Measurements from ENCODE around the gene NOTCH3. TPM values are rescaled to one million over a fixed set of nuclear protein-coding genes. Genes with fewer than 3 reads are reported as not detected.
A peak's percentile ranks its signal among the peaks of the same experiment; 100 is the strongest.

Gene NOTCH3
- total RNA-seq, 1 donor from 2014 or later: 67.9 TPM

DNA sequence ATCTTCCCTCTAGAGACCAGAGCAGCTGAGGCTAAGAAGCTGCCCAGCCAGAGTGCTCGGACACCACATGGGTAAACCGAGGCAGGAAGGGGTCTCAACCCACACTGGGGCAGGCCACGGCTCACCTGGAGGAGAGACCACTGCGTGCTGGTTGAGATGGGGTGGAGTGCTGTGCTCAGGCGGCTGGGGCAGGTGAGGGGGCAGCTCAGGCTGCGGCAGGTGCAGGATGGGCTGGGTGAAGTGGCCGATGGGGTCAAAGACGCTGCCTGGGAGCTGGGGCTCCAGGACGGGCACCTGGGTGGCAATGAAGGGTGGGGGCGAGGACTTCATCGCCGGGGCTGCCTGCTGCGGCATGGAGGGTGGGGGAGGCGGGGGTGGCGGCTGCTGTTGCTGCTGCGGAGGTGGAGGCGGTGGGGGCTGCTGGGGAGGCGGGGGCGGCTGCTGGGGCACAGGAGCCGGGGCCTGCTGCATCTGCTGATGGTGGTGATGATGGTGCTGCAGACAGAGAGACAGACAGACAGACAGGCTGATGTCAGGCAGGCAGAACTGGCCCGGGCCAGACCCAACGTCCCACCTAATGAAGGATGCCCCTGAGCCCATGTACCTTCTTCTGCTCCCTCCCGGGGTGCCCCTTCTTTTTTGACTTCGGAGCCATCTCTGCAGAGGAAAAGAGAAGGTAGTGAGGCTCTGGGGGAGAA, 43.5 kb upstream of the NOTCH3 start:
- peaks cover 92% of the 10 kb centered on the region for H3K36me3 ChIP-seq
- intact Hi-C loops (cut with DNase I): no loop called here
- no peak for DNase-seq
- ATAC-seq: no peak
- no peak overlapping the region for H3K4me3 ChIP-seq
- TF ChIP-seq, protein P1, sequence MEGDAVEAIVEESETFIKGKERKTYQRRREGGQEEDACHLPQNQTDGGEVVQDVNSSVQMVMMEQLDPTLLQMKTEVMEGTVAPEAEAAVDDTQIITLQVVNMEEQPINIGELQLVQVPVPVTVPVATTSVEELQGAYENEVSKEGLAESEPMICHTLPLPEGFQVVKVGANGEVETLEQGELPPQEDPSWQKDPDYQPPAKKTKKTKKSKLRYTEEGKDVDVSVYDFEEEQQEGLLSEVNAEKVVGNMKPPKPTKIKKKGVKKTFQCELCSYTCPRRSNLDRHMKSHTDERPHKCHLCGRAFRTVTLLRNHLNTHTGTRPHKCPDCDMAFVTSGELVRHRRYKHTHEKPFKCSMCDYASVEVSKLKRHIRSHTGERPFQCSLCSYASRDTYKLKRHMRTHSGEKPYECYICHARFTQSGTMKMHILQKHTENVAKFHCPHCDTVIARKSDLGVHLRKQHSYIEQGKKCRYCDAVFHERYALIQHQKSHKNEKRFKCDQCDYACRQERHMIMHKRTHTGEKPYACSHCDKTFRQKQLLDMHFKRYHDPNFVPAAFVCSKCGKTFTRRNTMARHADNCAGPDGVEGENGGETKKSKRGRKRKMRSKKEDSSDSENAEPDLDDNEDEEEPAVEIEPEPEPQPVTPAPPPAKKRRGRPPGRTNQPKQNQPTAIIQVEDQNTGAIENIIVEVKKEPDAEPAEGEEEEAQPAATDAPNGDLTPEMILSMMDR (IDR thresholded peaks at IDR 0.05): no peak
- H3K9me3 ChIP-seq: no peaks in the 10 kb centered on the region
- H3K4me1 ChIP-seq: peaks cover 21% of the 10 kb centered on the region
- H3K27ac ChIP-seq: peak overlapping the region; percentile 11
- H3K27me3 ChIP-seq: no peaks in the 10 kb centered on the region

- Histone ChIP-seq H3K4me3 (no peak overlapping the region), H3K27me3 (no peaks in the 10 kb centered on the region), H3K36me3 (peaks cover 92% of the 10 kb centered on the region), H3K27ac (no peak overlapping the region), H3K9me3 (no peaks in the 10 kb centered on the region), H3K4me1 (peaks cover 12% of the 10 kb centered on the region)
- ATAC-seq: no peak
- no peak for DNase-seq
- TF ChIP-seq, protein P1 (IDR thresholded peaks at IDR 0.05): no peak
- intact Hi-C loops (cut with DNase I): no loop called here
Observed at GRCh38 chr19:15243236-15243957, 42.6 kb upstream of the NOTCH3 start.

GRCh38 chr19:15241259-15241910, 40.6 kb upstream of the NOTCH3 start:
- intact Hi-C loops (cut with DNase I): no loop called here
- no peaks in the 10 kb centered on the region for H3K9me3 ChIP-seq
- TF ChIP-seq, protein P1 (IDR thresholded peaks at IDR 0.05): no peak
- no peak overlapping the region for H3K4me3 ChIP-seq
- DNase-seq (no peak), ATAC-seq (no peak)
- no peaks in the 10 kb centered on the region for H3K4me1 ChIP-seq
- H3K36me3 ChIP-seq: peaks cover 92% of the 10 kb centered on the region
- H3K27ac ChIP-seq: no peak overlapping the region
- H3K27me3 ChIP-seq: no peaks in the 10 kb centered on the region

- TF ChIP-seq, protein P1 (IDR thresholded peaks at IDR 0.05): no peak
- DNase-seq (no peak), ATAC-seq (no peak)
- no peaks in the 10 kb centered on the region for H3K9me3 ChIP-seq
- H3K4me1 ChIP-seq: no peaks in the 10 kb centered on the region
- peaks cover 92% of the 10 kb centered on the region for H3K36me3 ChIP-seq
- H3K4me3 ChIP-seq: no peak overlapping the region
- H3K27ac ChIP-seq: no peak overlapping the region
- intact Hi-C loops (cut with DNase I): no loop called here
- H3K27me3 ChIP-seq: no peaks in the 10 kb centered on the region
Observed at GRCh38 chr19:15240515-15240914, 39.7 kb upstream of the NOTCH3 start.

GRCh38 chr19:15239337-15239949, 38.6 kb upstream of the NOTCH3 start:
- TF ChIP-seq, protein P1 (IDR thresholded peaks at IDR 0.05): no peak
- H3K4me3 ChIP-seq: no peak overlapping the region
- H3K9me3 ChIP-seq: no peaks in the 10 kb centered on the region
- H3K4me1 ChIP-seq: no peaks in the 10 kb centered on the region
- H3K36me3 ChIP-seq: peaks cover 85% of the 10 kb centered on the region
- DNase-seq (no peak), ATAC-seq (no peak)
- no peak overlapping the region for H3K27ac ChIP-seq
- H3K27me3 ChIP-seq: no peaks in the 10 kb centered on the region
- intact Hi-C loops (cut with DNase I): no loop called here

Measured in upper lobe of right lung (tissue), 1 donor.